BLaER1 (cell line): ENCODE data around the gene TPCN2.

Experiments
- H3K27ac ChIP-seq: shearing (Covaris generic); formaldehyde crosslinking; 2 replicates; pipeline ENCODE4 v1.8.1; 2022
- H3K27me3 ChIP-seq: shearing (Covaris generic); formaldehyde crosslinking; 2 replicates; pipeline ENCODE4 v1.8.1; 2022
- H3K36me3 ChIP-seq: shearing (Covaris generic); formaldehyde crosslinking; 2 replicates; pipeline ENCODE4 v1.8.1; 2022
- H3K4me1 ChIP-seq: shearing (Covaris generic); formaldehyde crosslinking; 2 replicates; pipeline ENCODE4 v1.8.1; 2022
- H3K4me2 ChIP-seq: shearing (Covaris generic); formaldehyde crosslinking; 2 replicates; pipeline ENCODE4 v1.8.1; 2022
- H3K4me3 ChIP-seq: shearing (Covaris generic); formaldehyde crosslinking; 2 replicates; pipeline ENCODE4 v1.8.1; 2022
- H3K9ac ChIP-seq: shearing (Covaris generic); formaldehyde crosslinking; 2 replicates; pipeline ENCODE4 v1.8.1; 2022
- H3K9me3 ChIP-seq: shearing (Covaris generic); formaldehyde crosslinking; 2 replicates; pipeline ENCODE4 v1.8.1; 2022
- H4K20me1 ChIP-seq: shearing (Covaris generic); formaldehyde crosslinking; 2 replicates; pipeline ENCODE4 v1.8.1; 2022
- Cebpa-rat ChIP-seq: shearing (Covaris generic); IDR thresholded peaks from 2 replicates; pipeline ENCODE4 v1.8.1; 2022

The TPCN2 gene

GRCh38 chr11:69010361-69010891 lies 38.3 kb upstream of the TPCN2 start:
- H3K4me3 ChIP-seq = no peak overlapping the region
- peaks cover 6% of the 10 kb centered on the region; the same call in 1 of the 2 replicates for H4K20me1 ChIP-seq
- H3K36me3 ChIP-seq = no peaks in the 10 kb centered on the region
- H3K4me2 ChIP-seq = peak overlapping the region; percentile 58
- H3K27ac ChIP-seq = no peak overlapping the region
- no peaks in the 10 kb centered on the region for H3K9me3 ChIP-seq
- peaks cover 54% of the 10 kb centered on the region for H3K27me3 ChIP-seq
- no peak for TF ChIP-seq Cebpa-rat
- peaks cover 12% of the 10 kb centered on the region for H3K4me1 ChIP-seq
- H3K9ac ChIP-seq = no peak overlapping the region

DNA sequence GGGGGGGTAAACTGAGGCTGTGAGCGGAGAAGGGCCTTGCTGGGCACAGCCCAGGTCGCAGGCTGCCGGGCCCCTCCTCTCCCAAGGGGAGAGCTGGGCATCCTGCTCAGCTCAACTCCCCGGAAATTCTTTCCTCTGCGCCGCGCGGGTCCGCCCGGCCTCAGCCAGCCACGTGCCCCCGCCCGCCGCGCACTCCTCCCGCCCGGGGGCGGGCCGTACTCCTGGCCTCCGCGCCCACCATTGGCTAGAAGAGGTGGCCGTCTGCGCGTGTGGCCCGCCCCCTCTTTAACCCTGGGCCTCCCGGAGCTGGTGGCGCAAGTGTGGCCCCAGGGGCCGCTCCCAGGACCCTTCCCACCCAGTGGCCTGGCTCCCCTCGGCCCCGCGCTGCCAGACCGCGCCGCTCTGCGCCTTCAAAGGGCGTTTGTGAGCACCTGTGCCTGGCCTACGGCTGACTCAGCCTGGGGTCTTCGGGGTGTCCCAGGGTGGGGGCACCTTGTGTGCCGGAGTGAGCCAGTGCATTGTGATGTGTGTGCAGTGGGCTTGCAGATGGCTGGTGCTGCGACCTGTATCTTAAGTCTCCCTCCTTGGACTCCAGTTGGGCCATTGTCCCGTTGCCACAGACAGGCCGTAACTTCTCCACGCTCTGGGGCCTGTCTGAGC lies 37.6 kb upstream of the TPCN2 start:
- H3K9ac ChIP-seq = no peak overlapping the region
- no peak for TF ChIP-seq Cebpa-rat
- peaks cover 12% of the 10 kb centered on the region for H3K4me1 ChIP-seq
- H3K9me3 ChIP-seq = no peaks in the 10 kb centered on the region
- H3K4me3 ChIP-seq = no peak overlapping the region
- H3K27me3 ChIP-seq = peaks cover 54% of the 10 kb centered on the region
- H4K20me1 ChIP-seq = peaks cover 6% of the 10 kb centered on the region; the same call in 1 of the 2 replicates
- H3K27ac ChIP-seq = no peak overlapping the region
- H3K4me2 ChIP-seq = peak overlapping the region; percentile 58
- no peaks in the 10 kb centered on the region for H3K36me3 ChIP-seq

DNA sequence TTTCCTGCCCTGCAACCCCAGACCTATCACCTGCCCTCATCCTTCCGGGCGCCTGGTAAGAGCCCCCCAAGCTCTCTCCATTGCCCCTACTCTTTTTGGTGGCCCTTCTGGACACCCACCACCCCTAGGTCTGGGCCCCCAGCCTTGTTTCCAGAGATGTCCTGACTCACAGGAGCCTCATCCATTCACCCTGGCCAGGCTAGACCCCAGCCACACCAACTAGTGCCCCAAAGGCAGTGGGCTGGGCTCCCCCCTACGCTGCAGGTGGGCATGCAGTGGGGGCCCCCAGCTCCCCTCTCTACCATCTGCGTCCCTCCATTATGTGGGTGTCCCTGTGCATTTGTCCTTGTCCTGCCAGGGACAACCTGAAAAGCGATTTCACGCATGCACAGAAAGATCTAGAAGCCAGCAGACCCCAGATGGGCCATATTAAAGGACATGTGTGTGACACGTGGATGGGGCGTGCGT lies 37.1 kb upstream of the TPCN2 start:
- Histone ChIP-seq H3K27ac (no peak overlapping the region), H3K4me2 (no peak overlapping the region), H4K20me1 (peaks cover 6% of the 10 kb centered on the region; the same call in 1 of the 2 replicates), H3K9ac (no peak overlapping the region), H3K36me3 (no peaks in the 10 kb centered on the region), H3K27me3 (peaks cover 54% of the 10 kb centered on the region), H3K4me1 (peaks cover 12% of the 10 kb centered on the region), H3K9me3 (no peaks in the 10 kb centered on the region), H3K4me3 (no peak overlapping the region)
- TF ChIP-seq Cebpa-rat = no peak

DNA sequence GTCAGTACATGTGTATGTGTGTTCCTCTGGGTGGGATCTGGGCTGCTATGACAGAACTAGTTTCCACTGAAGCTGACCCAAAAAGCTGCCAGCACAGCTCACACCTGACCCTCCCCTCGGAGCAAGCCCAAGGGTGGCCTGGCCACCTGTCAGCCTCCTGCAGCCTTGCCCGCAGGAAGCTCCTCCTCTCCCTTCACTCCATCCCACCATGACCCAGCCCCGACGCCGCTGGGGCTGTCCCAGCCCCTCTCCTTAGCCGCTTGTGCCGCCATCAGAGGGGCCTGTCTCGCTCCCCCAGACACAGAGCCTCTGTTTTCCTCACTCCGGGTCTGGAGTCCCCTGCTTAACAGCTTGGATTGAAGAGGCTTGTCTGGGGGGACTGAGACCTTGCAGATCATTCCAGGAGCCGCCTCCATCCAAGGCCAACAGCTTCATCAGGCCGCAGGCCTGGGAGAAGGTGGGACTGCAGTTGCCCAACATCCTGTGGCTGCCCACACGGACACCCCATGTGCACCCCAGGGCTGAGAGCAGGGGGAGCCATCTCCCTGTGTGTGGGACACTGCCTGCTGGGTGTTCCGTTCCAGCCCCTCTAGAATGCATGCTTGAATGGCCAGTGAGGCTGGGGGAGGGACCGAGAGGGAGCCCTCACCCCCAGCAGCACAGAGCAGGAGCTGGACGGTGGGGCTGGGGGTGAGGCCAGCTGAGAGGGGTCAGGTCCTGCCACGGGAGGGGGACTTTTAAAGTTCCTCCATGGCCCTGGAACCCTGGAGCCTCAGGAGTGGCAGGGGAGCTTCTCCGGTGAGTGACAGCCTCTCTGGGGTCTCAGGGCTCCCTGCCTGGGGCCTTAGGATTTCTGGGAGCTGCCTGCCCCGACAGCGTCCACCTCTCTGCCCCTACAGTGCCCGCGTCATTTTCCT lies 36.4 kb upstream of the TPCN2 start:
- no peak overlapping the region for H3K27ac ChIP-seq

GRCh38 chr11:69013009-69013951 lies 35.5 kb upstream of the TPCN2 start, which contains the start of gene MRGPRF:
Gene MRGPRF, minus strand, starts transcription at chr11:69013246. Its CDS starts 3,345 bp downstream, at chr11:69009901.
- Histone ChIP-seq H3K36me3 (no peaks in the 10 kb centered on the region), H3K27me3 (peaks cover 54% of the 10 kb centered on the region), H3K4me2 (no peak within 1 kb of the TSS), H3K9me3 (no peaks in the 10 kb centered on the region), H3K4me3 (no peak within 1 kb of the TSS), H3K9ac (no peak within 1 kb of the TSS), H3K4me1 (peaks cover 12% of the 10 kb centered on the region), H4K20me1 (peaks cover 6% of the 10 kb centered on the region; the same call in 1 of the 2 replicates), H3K27ac (no peak within 1 kb of the TSS)
- TF ChIP-seq Cebpa-rat = no peak

More for the DNA sequence above, 36.4 kb upstream of the TPCN2 start:
- Histone ChIP-seq H3K4me3 (no peak overlapping the region), H4K20me1 (peaks cover 6% of the 10 kb centered on the region; the same call in 1 of the 2 replicates), H3K4me1 (peaks cover 12% of the 10 kb centered on the region), H3K36me3 (no peaks in the 10 kb centered on the region), H3K9me3 (no peaks in the 10 kb centered on the region), H3K4me2 (no peak overlapping the region), H3K9ac (no peak overlapping the region), H3K27me3 (peaks cover 54% of the 10 kb centered on the region)
- TF ChIP-seq Cebpa-rat = no peak

GRCh38 chr11:69014084-69014851 lies 34.5 kb upstream of the TPCN2 start:
- Histone ChIP-seq H4K20me1 (peaks cover 6% of the 10 kb centered on the region; the same call in 1 of the 2 replicates), H3K4me1 (peaks cover 20% of the 10 kb centered on the region), H3K36me3 (no peaks in the 10 kb centered on the region), H3K4me3 (no peak overlapping the region), H3K27me3 (peaks cover 50% of the 10 kb centered on the region), H3K4me2 (no peak overlapping the region), H3K9ac (no peak overlapping the region), H3K9me3 (no peaks in the 10 kb centered on the region), H3K27ac (no peak overlapping the region)
- no peak for TF ChIP-seq Cebpa-rat

DNA sequence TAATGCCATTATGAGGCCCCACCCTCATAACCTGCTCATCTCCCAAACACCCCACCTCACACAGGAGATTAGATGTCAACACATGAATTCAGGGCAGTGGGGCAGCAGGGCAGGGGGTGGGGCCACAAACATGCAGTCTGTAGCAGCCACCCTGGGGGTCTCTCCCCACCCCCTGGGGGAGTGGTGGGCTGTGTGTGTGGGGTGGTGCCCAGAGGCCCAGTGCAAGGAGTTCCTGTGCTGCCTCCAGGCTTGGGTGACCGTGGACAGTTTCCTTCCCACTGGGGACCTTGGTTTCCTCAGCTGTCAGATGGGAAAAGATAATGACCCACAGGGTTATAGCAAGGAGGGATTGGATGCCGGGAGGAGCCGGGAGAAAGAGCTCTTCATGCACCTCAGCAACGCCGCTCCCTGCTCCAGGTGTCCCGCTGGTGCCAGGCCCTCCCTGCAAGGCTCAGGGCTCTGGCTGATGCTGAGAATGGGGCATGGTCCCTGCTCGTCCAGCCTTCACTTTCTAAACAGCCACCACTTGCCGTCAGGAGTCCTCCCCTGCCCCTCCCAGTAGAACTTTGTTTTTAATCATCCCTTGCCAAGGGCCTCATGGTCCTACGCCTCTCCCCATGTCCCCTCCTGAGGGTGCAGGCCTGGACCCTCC lies 33.7 kb upstream of the TPCN2 start:
- H3K9me3 ChIP-seq = no peaks in the 10 kb centered on the region
- no peak overlapping the region for H3K27ac ChIP-seq
- peaks cover 24% of the 10 kb centered on the region for H3K4me1 ChIP-seq
- H3K9ac ChIP-seq = no peak overlapping the region
- TF ChIP-seq Cebpa-rat = no peak
- no peaks in the 10 kb centered on the region for H3K36me3 ChIP-seq
- H3K27me3 ChIP-seq = peaks cover 47% of the 10 kb centered on the region
- no peak overlapping the region for H3K4me3 ChIP-seq
- H4K20me1 ChIP-seq = peaks cover 6% of the 10 kb centered on the region; the same call in 1 of the 2 replicates
- no peak overlapping the region for H3K4me2 ChIP-seq

GRCh38 chr11:69017951-69018350 lies 30.8 kb upstream of the TPCN2 start:
- Histone ChIP-seq H3K27ac (no peak overlapping the region), H3K27me3 (peaks cover 18% of the 10 kb centered on the region), H3K4me2 (no peak overlapping the region), H3K4me1 (peaks cover 12% of the 10 kb centered on the region), H3K36me3 (no peaks in the 10 kb centered on the region), H4K20me1 (no peaks in the 10 kb centered on the region), H3K9me3 (no peaks in the 10 kb centered on the region), H3K4me3 (no peak overlapping the region), H3K9ac (no peak overlapping the region)
- no peak for TF ChIP-seq Cebpa-rat
